8988T (cell line): Measurements from ENCODE around the gene IGFL1.
"Not testable (repeated sequence)": the region's sequence is repeated elsewhere in the genome, so short reads cannot be mapped to it uniquely, and the experiment has no call there.

Source experiments
- DNase-seq: peaks from one replicate; pipeline ENCODE4 v3.0.0; 2011

The IGFL1 gene

DNA sequence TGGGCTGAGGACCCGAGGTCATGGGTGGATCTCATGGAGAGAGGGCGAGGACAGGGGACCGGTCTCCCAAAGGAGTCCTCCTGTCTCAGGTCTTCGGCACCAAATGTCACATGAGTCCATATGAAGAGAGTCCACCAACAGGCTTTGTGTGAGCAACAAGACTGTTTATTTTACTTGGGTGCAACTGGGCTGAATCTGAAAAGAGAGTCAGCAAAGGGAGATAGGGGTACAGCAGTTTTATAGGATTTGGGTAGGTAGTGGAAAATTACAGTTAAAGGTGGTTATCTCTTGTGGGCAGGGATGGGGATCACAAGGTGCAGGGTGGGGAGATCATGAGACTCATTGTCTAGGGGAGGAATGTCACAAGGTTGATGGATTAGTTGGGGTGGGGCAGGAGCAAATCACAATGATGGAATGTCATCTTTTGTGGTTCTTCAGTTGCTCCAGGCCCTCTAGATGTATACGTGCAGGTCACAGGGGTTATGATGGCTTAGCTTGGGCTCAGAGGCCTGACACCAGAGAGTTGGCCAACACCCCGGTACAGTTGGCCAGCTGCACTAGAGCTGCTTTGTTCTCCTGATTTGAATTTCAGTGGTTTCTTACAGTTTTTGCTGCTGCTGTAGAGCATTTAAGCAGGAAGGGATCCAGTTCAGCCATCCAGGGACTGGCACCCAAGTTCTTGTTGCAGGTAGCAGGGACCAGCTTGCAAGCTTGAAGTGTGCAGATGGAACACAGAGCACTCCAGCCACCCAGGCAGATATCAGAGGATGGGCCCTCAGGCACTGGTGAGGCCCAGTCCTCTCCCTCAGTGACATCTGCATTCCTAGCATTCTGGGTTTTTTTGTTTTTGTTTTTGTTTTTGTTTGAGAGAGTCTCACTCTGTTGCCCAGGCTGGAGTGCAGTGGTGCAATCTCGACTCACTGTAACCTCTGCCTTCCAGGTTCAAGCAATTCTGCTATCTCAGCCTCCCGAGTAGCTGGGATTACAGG is 26.4 kb upstream of the IGFL1 start:
- no peak for DNase-seq

DNA sequence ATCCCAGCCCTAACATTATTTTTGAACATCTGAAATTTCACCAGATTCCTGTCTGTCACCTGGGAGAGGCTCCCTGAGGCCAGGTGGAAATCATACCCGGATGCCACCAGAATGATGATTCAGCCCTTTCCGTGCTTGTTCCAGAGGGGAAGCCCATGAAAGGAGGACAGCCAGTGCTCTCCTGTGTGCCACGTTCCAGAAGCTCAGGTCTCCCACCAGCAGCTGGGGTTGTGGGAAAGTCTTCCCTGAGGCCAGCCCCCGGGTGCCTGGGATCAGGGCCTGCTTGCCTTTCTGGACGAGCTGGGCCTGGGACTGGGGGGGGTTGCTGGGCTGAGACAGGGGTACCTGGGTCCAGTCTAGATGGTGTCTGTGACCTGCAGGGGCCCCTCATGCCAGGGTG is 25.5 kb upstream of the IGFL1 start:
- DNase-seq = no peak

GRCh38 chr19:46205183-46205984 is 24.2 kb upstream of the IGFL1 start:
- no peak for DNase-seq

- DNase-seq = no peak
These were observed 23.4 kb upstream of the IGFL1 start for GRCh38 chr19:46206176-46206575.

- DNase-seq = no peak
These were observed 22.9 kb upstream of the IGFL1 start for GRCh38 chr19:46206682-46207081.

DNA sequence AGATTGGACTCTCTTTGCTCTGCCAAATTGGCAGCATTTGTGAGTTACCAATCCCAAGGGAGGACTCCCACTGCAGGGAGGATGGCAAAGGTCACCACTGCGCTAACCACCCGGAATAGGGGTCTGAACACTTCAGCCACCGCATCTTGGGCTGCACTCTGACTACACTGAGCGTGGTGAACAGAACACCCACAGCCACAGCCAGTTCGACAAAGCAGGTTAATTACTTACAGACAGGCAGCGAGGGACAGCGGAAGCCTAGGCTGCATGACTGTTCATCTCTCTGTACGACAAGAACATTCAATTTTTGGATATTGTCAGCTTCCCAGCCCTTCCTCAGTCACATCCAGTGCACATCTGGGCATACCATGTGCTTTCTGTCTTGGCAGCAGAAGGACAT is 21.7 kb upstream of the IGFL1 start:
- DNase-seq = not testable (repeated sequence)

DNA sequence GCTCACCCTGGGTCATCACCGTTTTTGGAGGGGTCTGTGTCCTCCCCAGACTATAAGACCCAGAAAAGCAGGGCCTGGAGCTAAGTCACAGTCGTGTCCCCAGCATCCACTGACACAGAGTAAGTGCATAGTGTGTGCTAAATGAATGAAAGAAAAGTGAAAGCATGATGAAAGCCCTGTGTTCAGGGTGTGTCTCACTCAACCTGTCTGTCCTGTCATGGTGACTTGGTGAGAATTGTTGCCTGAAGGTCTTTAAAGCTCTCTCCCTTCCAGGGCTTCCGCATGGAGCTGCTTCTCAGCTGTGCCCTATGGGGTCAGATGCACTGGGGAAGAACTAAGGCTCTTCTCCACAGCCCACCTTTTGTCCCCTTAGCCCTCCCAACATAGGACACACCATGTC is 20.5 kb upstream of the IGFL1 start:
- no peak for DNase-seq

- DNase-seq = no peak
These were observed 20.1 kb upstream of the IGFL1 start for GRCh38 chr19:46209472-46209871.

DNA sequence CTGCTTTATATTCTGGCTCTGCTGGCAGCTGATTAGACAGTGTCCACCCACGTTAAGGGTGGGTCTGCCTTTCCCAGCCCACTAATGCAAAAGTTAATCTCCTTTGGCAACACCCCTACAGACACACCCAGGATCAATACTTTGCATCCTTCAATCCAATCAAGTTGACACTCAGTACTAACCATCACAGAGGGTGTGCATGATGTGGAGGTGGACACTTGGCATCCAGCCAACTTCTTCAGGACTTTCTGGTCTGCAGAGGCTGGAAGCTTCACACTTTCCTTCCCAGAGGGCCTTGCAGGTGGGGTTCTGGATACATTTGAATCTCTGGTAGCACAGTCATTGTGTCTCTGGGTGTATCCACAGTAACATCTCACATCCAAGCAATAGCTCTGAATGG is 18.9 kb upstream of the IGFL1 start:
- no peak for DNase-seq

DNA sequence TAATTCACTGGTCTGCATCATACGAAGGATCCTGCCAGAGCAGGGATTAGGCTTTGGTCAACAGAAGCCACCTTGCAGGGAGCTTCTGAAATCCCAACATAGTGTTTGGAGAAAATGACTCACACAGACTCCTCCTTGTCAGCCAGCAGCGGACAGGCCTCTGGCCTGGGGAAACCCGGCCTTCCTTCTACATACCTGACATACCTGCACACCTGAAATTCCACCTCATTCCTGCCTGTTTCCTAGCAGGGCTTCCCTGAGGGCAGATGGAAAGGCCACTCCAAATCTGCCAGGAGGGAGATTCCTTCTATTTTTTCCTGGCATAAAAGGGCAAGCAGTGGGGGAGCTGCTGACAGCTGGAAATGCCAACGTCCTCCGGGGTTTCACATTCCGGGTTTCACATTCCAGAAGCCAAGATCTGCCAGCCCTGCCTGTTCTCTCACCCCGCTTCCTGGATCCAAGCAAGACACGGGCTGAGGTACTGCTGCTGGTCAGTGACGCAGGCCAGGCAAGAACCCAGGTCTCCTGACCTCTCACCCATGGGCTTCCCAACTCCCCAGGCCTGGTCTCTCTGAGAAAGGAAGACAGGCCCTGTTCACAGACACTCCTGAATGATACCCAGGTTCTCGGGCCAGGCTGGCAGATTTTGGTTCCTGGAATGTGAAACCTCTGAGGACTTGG is 18.2 kb upstream of the IGFL1 start:
- no peak for DNase-seq

GRCh38 chr19:46212592-46212991 is 16.9 kb upstream of the IGFL1 start:
- DNase-seq = not testable (repeated sequence)

DNA sequence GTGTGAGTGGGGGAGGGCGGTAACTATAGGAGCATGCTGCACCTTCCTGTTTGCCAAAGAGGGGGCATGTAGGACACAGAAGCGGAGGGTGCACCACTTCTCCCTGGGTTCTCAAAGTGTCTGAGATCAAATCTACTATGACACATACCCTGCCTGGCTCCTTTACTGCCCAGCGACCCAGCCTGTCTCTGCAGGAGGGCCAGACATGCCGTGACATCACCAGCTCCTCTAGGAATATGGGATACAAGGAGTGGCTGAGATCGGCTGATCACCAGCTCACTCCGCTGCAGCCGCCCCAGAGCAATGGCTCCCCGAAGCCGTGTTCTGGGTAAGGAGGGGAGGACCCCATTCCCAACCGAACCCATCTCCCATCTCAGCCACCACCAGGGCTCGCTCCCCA is 16.4 kb upstream of the IGFL1 start:
- no peak for DNase-seq

- no peak for DNase-seq
These were observed 15.7 kb upstream of the IGFL1 start for GRCh38 chr19:46213806-46214205.

- DNase-seq = no peak
These were observed 12.9 kb upstream of the IGFL1 start for GRCh38 chr19:46216612-46217011.

- DNase-seq = no peak
These were observed 12.1 kb upstream of the IGFL1 start for GRCh38 chr19:46217476-46217875.

DNA sequence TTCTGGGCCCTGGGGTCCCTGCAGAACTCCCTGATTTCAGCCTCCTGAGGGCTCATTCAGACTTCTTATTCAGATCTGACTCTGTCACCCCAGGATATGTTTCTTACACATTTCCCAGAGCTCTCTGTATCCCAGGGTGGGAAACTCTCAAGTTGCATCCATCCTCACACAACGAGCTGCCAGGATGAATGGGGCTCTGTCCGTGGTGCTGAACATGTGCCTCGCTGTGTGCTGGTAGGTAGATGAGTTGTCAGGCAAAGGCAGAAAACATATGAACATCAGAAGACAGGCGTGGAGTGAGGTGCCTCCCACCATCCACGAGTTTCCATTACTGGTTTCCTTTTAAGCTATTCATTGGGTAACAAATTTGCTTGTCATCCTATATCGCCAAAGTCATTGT is 11.4 kb upstream of the IGFL1 start:
- no peak for DNase-seq

- DNase-seq = no peak
These were observed 9.4 kb upstream of the IGFL1 start for GRCh38 chr19:46220038-46220615.

GRCh38 chr19:46221152-46221551 is 8.4 kb upstream of the IGFL1 start:
- DNase-seq = no peak

DNA sequence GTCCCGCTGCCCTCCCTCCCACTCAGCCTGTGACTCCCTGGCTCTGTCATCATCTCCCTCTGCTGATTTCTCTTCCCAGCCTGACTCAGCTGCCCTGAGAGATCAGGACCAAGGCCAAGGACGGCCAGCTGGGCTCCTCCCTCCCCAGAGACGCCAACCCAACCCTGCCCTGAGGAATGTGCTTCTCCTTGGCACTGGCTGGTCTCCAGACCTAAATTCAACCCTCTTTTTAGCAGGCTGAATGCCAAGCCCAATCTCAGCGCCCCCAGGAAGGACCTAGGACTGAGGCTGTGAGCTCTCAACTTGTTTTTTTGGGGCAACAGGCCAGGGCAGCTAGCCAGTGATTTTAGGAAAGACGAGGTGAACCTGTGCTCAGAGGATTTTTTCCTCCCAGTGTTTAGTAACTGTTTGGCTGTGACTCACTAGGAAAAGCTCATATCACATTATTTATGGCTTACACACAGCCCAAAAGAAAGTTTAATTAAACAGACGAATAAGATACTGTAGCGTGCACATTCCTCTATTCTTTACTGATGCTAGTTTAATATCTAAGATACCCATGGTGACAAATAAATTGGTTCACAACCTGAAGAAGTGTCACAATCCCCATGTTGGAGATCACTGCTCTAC is 7.4 kb upstream of the IGFL1 start:
- no peak for DNase-seq

DNA sequence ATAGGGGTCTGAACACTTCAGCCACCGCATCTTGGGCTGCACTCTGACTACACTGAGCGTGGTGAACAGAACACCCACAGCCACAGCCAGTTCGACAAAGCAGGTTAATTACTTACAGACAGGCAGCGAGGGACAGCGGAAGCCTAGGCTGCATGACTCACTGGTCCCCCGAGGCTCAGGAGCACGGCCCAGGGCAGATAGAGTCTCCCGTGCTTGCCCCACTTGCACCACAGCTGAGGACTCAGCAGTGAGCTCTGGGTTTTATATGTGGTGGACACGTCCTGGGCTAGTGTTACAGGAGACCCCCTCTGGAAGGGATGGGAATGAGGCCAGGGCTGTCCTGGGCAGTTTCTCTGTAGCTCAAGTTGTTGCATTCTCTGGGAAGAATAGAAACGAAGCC is 5.8 kb upstream of the IGFL1 start:
- not testable (repeated sequence) for DNase-seq

- DNase-seq = no peak
These were observed 4.8 kb upstream of the IGFL1 start for GRCh38 chr19:46224773-46225172.

DNA sequence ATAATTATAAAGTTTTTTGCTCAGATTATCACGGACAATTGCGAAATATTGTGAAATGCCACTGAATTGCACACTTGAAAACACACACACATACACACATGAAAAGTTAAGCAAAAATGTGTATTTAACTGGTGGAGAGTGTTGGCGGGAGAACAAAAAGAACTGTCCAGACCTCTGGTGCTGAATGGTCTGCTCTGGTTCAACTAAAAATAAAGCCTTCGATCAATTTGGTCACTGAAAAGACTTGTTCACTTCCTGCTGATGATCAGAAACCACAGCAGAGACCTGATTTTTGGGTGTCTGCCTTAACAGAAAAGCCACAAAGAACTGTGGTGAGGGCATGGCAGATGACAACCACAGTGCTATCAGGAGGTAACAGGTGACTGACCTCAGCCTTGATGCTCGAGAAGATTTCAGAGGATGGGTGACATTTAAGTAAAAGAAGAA is 4.0 kb upstream of the IGFL1 start:
- DNase-seq = no peak
